Pancreas (tissue), 10 donors: ENCODE measurements around the gene CHSY3. TPM values are rescaled to one million over a fixed set of nuclear protein-coding genes. Genes with fewer than 3 reads are reported as not detected.

Experiments used
- ATAC-seq, 4 donors: fragments of 200-7000 bp; cut with Tn5 transposase; one replicate each; pipeline versions ENCODE4 v1.8.0 to v1.9.1; 2020; ENCODE audit warnings: mild to moderate bottlenecking in 4 of 4, moderate library complexity in 4 of 4
- DNase-seq, 6 donors: peaks; one replicate each; pipeline ENCODE4 v3.0.0-alpha.2; 2020
- FAIRE-seq: peaks from 2 replicates; lab custom pipeline; 2012; peaks lifted over from hg19 to GRCh38; lab: Jason Lieb, UNC
- H3K27ac ChIP-seq, 4 donors: fragments of 200-600 bp; sonication (generic); 1 replicate in 3 of 4; 2 replicates in 1 of 4; pipeline versions ENCODE4 v1.5.0 to v1.8.0; 2020
- H3K27me3 ChIP-seq, 4 donors: fragments of 200-600 bp; one replicate each; pipeline ENCODE4 v1.8.0; 2021
- H3K36me3 ChIP-seq, 3 donors: fragments of 200-600 bp; sonication (generic) in 1 of 3; one replicate each; pipeline versions ENCODE4 v1.5.0 to v1.8.0; 2020 to 2021
- H3K4me1 ChIP-seq, 3 donors: fragments of 200-600 bp; one replicate each; pipeline ENCODE4 v1.8.0; 2021
- H3K4me3 ChIP-seq, 4 donors: fragments of 200-600 bp; sonication (generic) in 2 of 4; one replicate each; pipeline versions ENCODE4 v1.5.0 to v1.8.0; 2020 to 2021
- H3K9me3 ChIP-seq, 4 donors: fragments of 200-600 bp; one replicate each; pipeline ENCODE4 v1.8.0; 2021
- CTCF ChIP-seq, 4 donors: fragments of 200-600 bp; sonication (generic) in 3 of 4; IDR thresholded peaks; one replicate each; pipeline versions ENCODE4 v1.5.0 to v1.8.0; 2021; ENCODE audit warnings: antibody characterized with exemption in 4 of 4
- WGBS, 2 donors: extraction: QIAGEN DNeasy Blood & Tissue Kit; methylation state at CpG; one replicate each; pipeline ENCODE4 v1.1.7; 2013; 5-methylcytosine and 5-hydroxymethylcytosine counted together
- intact Hi-C, 3 donors: fragments of 100-400 bp; cut with DNase I; formaldehyde crosslinking; loops; one replicate each; pipeline versions ENCODE4 v1.11.1 to v1.14.2; 2022
- polyA plus RNA-seq, 2 donors: library from polyadenylated mRNA; stranded (reverse); fragments of 200-250 nt; gene quantifications; one replicate each; pipeline ENCODE4 v1.2.3, GENCODE V29; 2013
- total RNA-seq, 6 donors: library from RNA; stranded (reverse); fragmentation: NEBNext Ultra II Directional in 4 of 6; extraction: Animal tissue kit (Norgen Biotek cat#: 25700) in 4 of 6; gene quantifications; one replicate each; pipeline versions ENCODE4 v1.2.1 to v1.2.4, GENCODE V29; 2021 to 2023
- donor health status: healthy with polysubstance abuse.
- donor health status: DM: no; HTN: no; CAD: no; lungs with moderate emphysema.
- donor health status: DM: no; HTN: no; CAD: no.
- donor health status: control.
- donor health status: control.
- donor health status: Bipolar disorder and iron deficiency.
- donor health status: DM: yes; HTN: yes; CAD: no.
- donor health status: DM: no; HTN: no; CAD: no.
- donor health status: DM: no; HTN: no; CAD: no.
- donor health status: DM: yes; HTN: yes; CAD: no.

CHSY3 gene
- total and polyA plus RNA-seq, 8 donors, result 0.07 to 1.2 (median 0.16) TPM

DNA sequence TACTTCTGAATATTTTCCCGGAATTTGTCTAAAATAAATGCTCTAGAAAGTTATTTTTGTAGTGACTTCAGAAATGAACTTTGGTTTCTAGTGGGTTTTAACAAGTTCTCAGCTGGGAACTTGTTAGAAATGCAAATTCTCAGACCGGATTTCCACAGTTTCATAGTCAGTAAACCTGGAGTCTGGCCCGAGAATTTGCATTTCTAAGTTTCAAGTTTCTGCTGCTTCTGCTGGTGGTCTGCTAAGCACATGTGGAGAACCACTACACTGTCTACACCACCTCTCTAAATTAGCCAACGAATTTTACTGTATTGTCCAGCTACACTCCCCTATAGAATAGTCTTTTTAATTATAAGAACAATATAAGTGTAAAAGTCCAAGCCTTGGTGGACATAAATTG, 208.0 kb downstream of the CHSY3 start:
- no peaks in the 10 kb centered on the region for H3K27me3 ChIP-seq
- no peak for TF ChIP-seq CTCF (IDR thresholded peaks at IDR 0.05)
- ATAC-seq (no peak), DNase-seq (no peak), FAIRE-seq (no peak)
- intact Hi-C loops, result no loop called here
- no peak overlapping the region for H3K27ac ChIP-seq
- H3K4me3 ChIP-seq, result no peak overlapping the region
- WGBS, 2 donors, result 60 to 64% methylated on average over 4 of the region's 4 CpGs
- H3K36me3 ChIP-seq, result no peaks in the 10 kb centered on the region
- H3K4me1 ChIP-seq, result no peaks in the 10 kb centered on the region
- no peaks in the 10 kb centered on the region for H3K9me3 ChIP-seq

- FAIRE-seq, result no peak
- 82 to 89% methylated on average over 8 of the region's 8 CpGs for WGBS, 2 donors
- DNase-seq, result no peak
- no peak for ATAC-seq
- intact Hi-C loops, result no loop called here
- H3K4me3 ChIP-seq, result no peak overlapping the region
- TF ChIP-seq CTCF (IDR thresholded peaks at IDR 0.05), result no peak
- H3K27me3 ChIP-seq, result no peaks in the 10 kb centered on the region
- H3K4me1 ChIP-seq, result no peaks in the 10 kb centered on the region
- no peak overlapping the region for H3K27ac ChIP-seq
- no peaks in the 10 kb centered on the region for H3K36me3 ChIP-seq
- H3K9me3 ChIP-seq, result no peaks in the 10 kb centered on the region
Measured at GRCh38 chr5:130115686-130116085, 211.4 kb downstream of the CHSY3 start.

DNA sequence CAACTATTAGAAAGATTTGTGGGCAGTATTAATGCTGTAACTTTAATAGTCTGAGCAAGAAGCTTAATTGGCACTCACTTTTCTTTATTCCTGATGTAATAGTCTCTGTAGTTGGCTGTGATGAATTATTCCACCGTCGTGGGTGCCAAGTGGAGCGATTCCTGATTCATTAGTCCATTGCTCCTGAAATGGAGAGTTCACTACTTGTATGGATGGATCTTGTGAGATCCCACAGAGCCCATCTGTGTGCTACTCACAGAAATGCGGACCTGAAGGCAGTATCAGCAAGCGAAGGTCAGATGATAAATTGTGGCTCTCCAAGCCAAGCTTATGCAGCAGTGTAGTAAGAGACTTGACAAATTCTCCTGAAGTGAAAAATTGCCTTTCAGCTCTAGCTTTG, 212.2 kb downstream of the CHSY3 start:
- no peak for TF ChIP-seq CTCF (IDR thresholded peaks at IDR 0.05)
- H3K36me3 ChIP-seq, result no peaks in the 10 kb centered on the region
- no peaks in the 10 kb centered on the region for H3K9me3 ChIP-seq
- no peaks in the 10 kb centered on the region for H3K4me1 ChIP-seq
- no peak overlapping the region for H3K4me3 ChIP-seq
- 12 to 19% methylated on average over 5 of the region's 5 CpGs for WGBS, 2 donors
- FAIRE-seq (no peak), DNase-seq (no peak), ATAC-seq (no peak)
- intact Hi-C loops, result no loop called here
- H3K27ac ChIP-seq, result no peak overlapping the region
- H3K27me3 ChIP-seq, result no peaks in the 10 kb centered on the region

DNA sequence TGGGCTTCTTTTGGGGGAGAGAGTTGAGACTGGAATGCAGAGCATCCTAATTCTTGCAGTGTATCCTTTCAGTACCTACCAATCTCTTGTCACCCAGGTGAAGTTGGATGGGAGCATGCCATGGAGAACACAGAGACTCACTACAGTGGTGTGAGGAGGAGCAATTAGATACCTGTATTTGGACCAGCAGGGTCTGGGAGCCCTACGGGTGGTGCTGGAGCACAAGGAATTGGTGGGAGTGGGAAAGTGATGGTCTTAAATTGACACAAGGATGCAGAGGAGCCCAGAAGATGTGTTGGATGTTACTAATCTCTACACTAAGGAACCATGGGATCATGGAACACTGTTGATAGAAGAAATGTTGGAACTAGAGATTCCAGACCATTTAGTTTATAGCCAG, 212.7 kb downstream of the CHSY3 start:
- Histone ChIP-seq H3K4me3 (no peak overlapping the region), H3K27ac (no peak overlapping the region), H3K27me3 (no peaks in the 10 kb centered on the region), H3K9me3 (no peaks in the 10 kb centered on the region), H3K36me3 (no peaks in the 10 kb centered on the region), H3K4me1 (no peaks in the 10 kb centered on the region)
- intact Hi-C loops, result no loop called here
- no peak for ATAC-seq
- TF ChIP-seq CTCF (IDR thresholded peaks at IDR 0.05), result no peak
- DNase-seq, result no peak
- no peak for FAIRE-seq
- WGBS, 2 donors, result 89 to 95% methylated on average over 1 of the region's 1 CpG

DNA sequence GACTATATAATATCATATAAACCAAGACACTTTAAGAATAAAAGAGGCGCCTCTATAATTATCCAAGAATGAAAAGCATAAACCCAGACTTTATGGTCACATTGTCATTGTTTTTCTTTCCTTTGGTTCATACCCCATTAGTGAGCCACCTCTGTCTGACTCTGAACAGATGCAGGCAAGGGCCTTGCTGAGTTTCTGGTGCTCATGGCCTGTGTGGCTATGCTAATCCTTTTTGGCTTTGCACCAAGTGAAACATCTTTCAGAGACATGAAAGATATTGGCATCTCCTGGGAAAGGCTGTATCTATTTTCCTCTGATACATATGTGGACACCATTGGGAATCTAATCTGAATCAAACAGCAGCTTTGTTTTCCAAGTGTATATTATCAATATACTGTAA, 222.5 kb downstream of the CHSY3 start:
- no peak for FAIRE-seq
- WGBS, 2 donors, result 97 to 100% methylated on average over 1 of the region's 1 CpG

More for the DNA sequence above, 222.5 kb downstream of the CHSY3 start:
- ATAC-seq, result no peak
- intact Hi-C loops, result no loop called here
- Histone ChIP-seq H3K4me1 (no peaks in the 10 kb centered on the region), H3K27ac (no peak overlapping the region), H3K36me3 (no peaks in the 10 kb centered on the region), H3K9me3 (no peaks in the 10 kb centered on the region), H3K27me3 (no peaks in the 10 kb centered on the region), H3K4me3 (no peak overlapping the region)
- TF ChIP-seq CTCF (IDR thresholded peaks at IDR 0.05), result no peak
- no peak for DNase-seq
